Measurements from ENCODE around the gene TMTC2. TPM values are rescaled to one million over a fixed set of nuclear protein-coding genes. Genes with fewer than 3 reads are reported as not detected.

The TMTC2 gene
- total RNA-seq, 6 experiments from 2014 or later, result 0.74 to 1.9 (median 0.96) TPM

- no peaks in the 10 kb centered on the region for H3K9me3 ChIP-seq
- H3K36me3 ChIP-seq, result no peaks in the 10 kb centered on the region
- DNase-seq, result no peak
- H3K27ac ChIP-seq, result no peak overlapping the region
- WGBS (ENCODE audit: insufficient coverage, low coverage, low lambda C conversion rate, missing lambda C conversion rate), result 88% methylated on average over 5 of the region's 5 CpGs
- TF ChIP-seq POLR2A (IDR thresholded peaks at IDR 0.05) (no peak), CTCF (IDR thresholded peaks at IDR 0.05) (no peak)
- no peak for ATAC-seq
- H3K27me3 ChIP-seq, result no peaks in the 10 kb centered on the region
- intact Hi-C loops (cut with DNase I), result no loop called here
- H3K4me3 ChIP-seq, result no peak overlapping the region
- H3K4me1 ChIP-seq, result no peaks in the 10 kb centered on the region
Measured at GRCh38 chr12:82765971-82766705, 79.4 kb downstream of the TMTC2 start.

DNA sequence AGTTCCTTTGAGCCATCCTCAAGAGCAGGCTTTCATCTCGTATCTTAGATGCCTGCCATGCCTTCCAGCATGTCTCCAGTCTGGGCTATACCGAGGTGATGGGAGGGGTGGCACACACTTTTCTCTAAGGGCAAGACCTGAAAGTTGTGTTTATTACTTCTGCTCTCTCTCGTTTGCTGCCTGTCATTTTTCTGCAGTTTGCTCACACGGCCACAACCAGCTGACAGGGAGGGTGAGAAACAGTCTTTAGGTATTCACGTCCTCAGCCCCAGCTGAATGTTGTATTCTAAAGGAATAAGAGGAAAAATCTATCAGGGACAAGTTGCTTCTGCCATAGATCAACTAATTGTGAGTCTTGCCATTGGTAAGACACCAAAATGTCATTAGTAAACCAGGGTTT is 88.0 kb downstream of the TMTC2 start:
- 89% methylated on average over 5 of the region's 5 CpGs for WGBS (ENCODE audit: insufficient coverage, low coverage, low lambda C conversion rate, missing lambda C conversion rate)
- ATAC-seq, result no peak
- no peak overlapping the region for H3K4me3 ChIP-seq
- H3K27me3 ChIP-seq, result no peaks in the 10 kb centered on the region
- H3K27ac ChIP-seq, result no peak overlapping the region
- no peak for TF ChIP-seq CTCF (IDR thresholded peaks at IDR 0.05)
- TF ChIP-seq POLR2A (IDR thresholded peaks at IDR 0.05), result no peak
- H3K36me3 ChIP-seq, result no peaks in the 10 kb centered on the region
- H3K4me1 ChIP-seq, result no peaks in the 10 kb centered on the region
- no peaks in the 10 kb centered on the region for H3K9me3 ChIP-seq
- DNase-seq, result no peak
- intact Hi-C loops (cut with DNase I), result no loop called here

GRCh38 chr12:82780517-82780916 is 93.8 kb downstream of the TMTC2 start:
- Histone ChIP-seq H3K36me3 (no peaks in the 10 kb centered on the region), H3K27me3 (no peaks in the 10 kb centered on the region), H3K4me1 (no peaks in the 10 kb centered on the region), H3K4me3 (no peak overlapping the region), H3K9me3 (no peaks in the 10 kb centered on the region), H3K27ac (no peak overlapping the region)
- TF ChIP-seq CTCF (IDR thresholded peaks at IDR 0.05) (no peak), POLR2A (IDR thresholded peaks at IDR 0.05) (no peak)
- DNase-seq (no peak), ATAC-seq (no peak)
- 51% methylated on average over 4 of the region's 4 CpGs for WGBS (ENCODE audit: insufficient coverage, low coverage, low lambda C conversion rate, missing lambda C conversion rate)
- intact Hi-C loops (cut with DNase I), result no loop called here

- intact Hi-C loops (cut with DNase I), result no loop called here
Measured at GRCh38 chr12:82781309-82781997, 94.7 kb downstream of the TMTC2 start.

More at GRCh38 chr12:82781309-82781997, 94.7 kb downstream of the TMTC2 start:
- Histone ChIP-seq H3K27ac (no peak overlapping the region), H3K36me3 (no peaks in the 10 kb centered on the region), H3K4me3 (no peak overlapping the region), H3K27me3 (no peaks in the 10 kb centered on the region), H3K4me1 (no peaks in the 10 kb centered on the region), H3K9me3 (no peaks in the 10 kb centered on the region)
- DNase-seq (no peak), ATAC-seq (no peak)
- TF ChIP-seq POLR2A (IDR thresholded peaks at IDR 0.05) (no peak), CTCF (IDR thresholded peaks at IDR 0.05) (no peak)
- 60% methylated on average over 5 of the region's 5 CpGs for WGBS (ENCODE audit: insufficient coverage, low coverage, low lambda C conversion rate, missing lambda C conversion rate)
